GM19372 (cell line): ENCODE data around the gene PRLR.
"Not testable (repeated sequence)": the region's sequence is repeated elsewhere in the genome, so short reads cannot be mapped to it uniquely, and the experiment has no call there.

Experiments
- ATAC-seq: cut with Tn5 transposase; IDR thresholded peaks from one replicate; pipeline ENCODE4 v1.9.1; 2021; ENCODE audit warnings: mild to moderate bottlenecking, low read depth, moderate library complexity; ENCODE audit not compliant: unreplicated experiment

Gene PRLR

DNA sequence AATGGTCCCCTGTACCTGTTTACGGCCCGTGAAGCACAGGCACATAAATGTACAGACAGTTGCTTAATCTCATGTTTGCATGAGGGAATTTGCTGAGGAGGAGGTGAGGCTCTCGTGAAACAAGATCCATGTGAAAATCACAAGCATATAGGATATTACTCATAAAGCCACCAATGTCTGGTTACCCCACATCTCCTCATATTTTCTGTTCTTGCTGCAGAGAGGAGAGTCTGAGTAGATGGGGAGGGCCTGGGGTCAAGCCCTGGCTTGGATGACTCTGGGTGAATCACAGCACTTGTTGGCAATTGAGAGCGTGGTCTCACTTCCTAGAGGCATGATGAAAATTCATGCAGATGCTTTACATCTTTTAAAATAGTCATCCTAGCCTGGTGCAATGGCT, 183.5 kb downstream of the PRLR start:
- ATAC-seq: no peak

DNA sequence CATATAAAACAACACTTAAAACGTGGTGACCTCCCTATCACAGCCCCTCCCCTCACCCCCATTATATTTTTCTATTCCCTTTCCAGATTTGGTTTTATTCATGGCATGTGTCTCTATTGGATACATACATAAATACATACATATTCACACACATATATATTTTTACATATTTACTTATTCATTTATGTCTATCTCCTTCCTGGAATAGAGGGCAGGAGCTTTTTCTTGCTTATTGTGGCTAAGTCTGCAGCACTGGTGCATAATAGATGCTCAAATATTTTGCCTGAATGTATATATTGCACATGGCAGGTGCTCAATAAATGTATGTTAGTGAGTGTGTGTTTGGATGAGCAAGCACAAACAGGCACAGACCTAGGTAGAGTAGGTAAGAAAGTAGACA, 185.0 kb downstream of the PRLR start:
- ATAC-seq: no peak

- no peak for ATAC-seq
Measured at GRCh38 chr5:35044649-35045048, 185.6 kb downstream of the PRLR start.

DNA sequence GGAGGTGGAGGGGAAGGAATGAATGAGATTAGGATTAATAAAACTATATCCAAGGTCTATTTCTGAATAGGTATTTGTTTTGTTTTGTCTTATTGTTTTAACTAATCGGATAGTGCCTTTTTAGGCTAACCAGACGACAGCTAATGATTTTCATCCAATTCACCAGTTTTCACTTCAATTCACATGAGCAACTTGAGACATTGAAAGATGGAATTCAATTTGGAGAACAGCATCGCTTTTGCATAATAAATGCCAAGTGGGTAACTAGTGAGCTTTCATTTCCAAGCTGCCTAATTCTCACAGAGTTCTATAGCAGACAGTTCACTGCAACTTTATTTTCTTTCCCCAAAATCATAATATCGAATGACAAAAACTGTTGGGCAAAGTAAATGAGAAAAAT, 187.5 kb downstream of the PRLR start:
- ATAC-seq: no peak

- no peak for ATAC-seq
Measured at GRCh38 chr5:35041261-35041660, 189.0 kb downstream of the PRLR start.

DNA sequence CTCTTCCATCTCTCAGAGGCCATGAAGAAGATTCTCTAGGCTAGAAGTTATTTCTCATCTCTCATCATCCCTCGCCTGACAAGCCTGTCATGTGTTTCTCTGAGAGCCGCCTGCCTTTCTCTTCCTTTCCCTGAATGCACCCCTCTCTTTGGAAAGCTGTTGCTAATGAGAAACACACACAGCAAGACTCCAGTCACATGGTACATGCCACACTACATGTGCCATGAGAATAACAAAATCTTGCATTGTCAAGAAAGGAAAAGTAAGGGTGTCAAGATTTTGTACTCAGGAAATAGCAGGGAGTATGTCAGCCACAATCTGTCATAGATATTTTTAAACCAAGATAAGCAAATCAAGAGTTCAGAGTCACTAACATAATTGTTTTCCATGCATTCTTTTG, 191.4 kb downstream of the PRLR start:
- no peak for ATAC-seq

DNA sequence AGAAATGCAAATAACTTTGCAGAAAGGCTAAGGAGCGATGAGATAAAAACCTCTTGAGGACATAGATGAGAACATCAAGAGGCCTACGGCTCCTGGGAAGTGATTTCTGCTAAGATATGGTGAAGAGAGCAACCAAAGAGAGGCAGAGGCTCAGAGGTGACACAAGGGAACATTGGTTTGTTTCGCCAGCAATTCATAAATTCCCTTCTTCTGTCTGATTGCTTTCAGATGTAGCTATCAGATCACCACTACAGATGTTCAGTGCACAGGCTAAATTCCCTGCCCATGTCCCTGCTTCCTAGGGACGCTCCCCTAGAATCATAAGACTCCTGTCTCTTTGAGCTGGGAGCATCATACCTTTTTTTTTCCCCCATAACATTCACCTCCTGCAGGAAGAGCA, 193.8 kb downstream of the PRLR start:
- ATAC-seq: no peak

- ATAC-seq: not testable (repeated sequence)
Measured at GRCh38 chr5:35035929-35036328, 194.4 kb downstream of the PRLR start.

DNA sequence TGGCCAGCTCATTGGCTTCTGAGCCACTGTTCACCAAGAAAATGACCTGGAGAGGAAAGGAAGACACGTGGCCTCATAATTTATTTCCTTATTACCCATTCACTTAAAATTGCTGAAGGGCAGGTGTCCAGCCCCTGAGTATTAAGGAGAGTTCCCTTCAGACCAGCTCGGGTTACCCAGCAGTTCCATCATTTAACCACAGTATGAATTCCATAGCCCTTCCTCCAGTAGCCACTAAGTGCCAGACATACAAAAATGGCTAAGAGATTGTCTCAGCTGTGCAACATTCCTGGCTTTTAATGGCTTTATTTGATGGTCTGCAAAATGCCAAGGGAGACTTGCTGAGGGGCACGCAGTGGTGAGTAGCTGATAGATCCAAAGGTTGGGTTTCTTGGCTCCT, 195.0 kb downstream of the PRLR start:
- no peak for ATAC-seq

DNA sequence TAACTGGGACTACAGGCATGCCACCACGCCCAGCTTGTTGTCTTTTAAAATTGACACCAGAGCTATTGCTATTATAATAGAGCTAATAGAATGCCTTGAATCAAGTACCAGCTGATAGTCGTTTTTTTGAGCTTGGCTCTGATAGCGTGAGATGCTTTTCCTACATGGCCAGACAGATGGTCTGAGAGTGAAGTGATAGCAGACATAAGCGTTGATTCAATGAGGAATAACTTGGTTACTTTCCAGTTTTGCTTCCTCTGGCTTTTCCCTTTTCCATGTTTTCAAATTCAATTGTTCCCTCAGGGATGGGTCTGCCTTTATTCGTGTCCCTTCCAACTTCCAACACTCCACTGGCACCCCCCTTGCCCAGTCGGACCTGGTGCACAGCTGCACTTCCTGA, 197.9 kb downstream of the PRLR start:
- ATAC-seq: no peak

DNA sequence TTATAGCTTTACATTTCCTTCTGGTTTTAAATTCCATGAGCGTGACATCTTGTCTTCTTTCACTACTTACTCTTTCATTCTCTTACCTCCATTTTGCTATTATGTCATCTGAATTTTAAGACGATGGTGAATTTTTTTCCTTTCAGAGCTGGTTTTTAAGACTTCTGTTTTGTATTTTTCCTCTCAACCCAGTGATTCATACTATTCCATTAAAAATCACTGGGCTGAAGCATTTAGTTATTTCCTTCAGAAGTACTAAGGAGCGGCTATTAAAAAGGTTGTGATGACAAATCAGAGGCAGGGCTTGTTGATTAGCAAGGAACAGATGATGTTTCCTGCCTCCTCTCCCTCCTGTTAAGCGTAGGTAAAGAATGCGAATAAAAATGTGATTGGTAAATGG, 199.0 kb downstream of the PRLR start:
- no peak for ATAC-seq

DNA sequence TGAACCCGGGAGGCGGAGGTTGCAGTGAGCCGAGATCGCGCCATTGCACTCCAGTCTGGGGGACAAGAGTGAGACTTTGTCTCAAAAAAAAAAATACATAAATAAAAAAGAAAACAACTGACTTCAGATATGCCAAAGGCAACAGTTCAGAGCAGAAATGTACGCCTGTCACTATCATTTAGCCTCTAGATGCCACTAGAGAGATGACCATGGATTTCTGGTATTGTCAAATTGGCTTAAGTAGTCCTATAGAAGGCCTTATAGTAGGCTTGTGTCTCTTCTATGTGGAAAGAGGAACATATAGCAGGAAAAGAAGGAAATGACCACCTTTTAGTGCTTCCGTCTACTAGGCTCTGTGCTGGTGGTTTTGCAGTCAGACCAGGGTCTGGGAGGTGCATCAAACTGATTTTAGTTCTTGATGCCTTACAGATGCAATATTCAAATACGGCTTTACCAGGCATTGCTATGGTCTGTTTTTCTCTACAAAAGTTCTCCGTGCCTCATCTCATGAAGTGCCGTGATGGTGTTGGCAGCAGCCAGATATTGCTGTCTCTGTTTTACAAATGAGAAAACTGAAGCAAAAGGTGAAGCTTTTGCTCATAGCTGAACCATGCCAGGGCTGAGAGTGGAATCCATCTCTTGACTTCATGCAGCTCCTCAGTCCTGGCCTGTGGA, 199.7 kb downstream of the PRLR start:
- no peak for ATAC-seq

GRCh38 chr5:35029333-35029732, 201.0 kb downstream of the PRLR start:
- ATAC-seq: no peak

GRCh38 chr5:35026941-35027340, 203.3 kb downstream of the PRLR start:
- no peak for ATAC-seq

GRCh38 chr5:35026280-35026840, 203.9 kb downstream of the PRLR start:
- no peak for ATAC-seq

DNA sequence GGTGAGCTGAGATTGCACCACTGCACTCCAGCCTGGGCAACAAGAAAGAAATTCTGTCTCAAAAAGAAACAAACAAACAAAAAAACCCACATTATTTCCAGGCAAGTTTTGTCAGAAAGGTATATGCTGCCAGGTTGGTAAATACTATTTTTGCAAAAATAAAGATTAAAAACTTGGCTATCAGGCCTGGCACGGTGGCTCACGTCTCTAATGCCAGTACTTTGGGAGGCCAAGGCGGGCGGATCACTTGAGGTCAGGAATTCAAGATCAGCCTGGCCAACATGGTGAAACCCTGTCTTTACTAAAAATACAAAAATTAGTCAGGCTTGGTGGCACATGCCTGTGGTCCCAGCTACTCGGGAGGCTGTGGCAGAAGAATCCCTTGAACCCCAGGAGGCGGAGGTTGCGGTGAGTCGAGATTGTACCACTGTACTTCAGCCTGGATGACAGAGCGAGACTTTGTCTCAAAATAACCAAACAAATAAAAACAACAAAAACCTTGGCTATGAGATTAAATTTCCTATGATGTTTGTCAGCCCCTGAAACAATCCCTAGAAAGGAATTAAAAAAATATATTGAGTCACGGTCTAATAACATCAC, 205.3 kb downstream of the PRLR start:
- no peak for ATAC-seq

GRCh38 chr5:35023391-35024178, 206.7 kb downstream of the PRLR start:
- no peak for ATAC-seq

DNA sequence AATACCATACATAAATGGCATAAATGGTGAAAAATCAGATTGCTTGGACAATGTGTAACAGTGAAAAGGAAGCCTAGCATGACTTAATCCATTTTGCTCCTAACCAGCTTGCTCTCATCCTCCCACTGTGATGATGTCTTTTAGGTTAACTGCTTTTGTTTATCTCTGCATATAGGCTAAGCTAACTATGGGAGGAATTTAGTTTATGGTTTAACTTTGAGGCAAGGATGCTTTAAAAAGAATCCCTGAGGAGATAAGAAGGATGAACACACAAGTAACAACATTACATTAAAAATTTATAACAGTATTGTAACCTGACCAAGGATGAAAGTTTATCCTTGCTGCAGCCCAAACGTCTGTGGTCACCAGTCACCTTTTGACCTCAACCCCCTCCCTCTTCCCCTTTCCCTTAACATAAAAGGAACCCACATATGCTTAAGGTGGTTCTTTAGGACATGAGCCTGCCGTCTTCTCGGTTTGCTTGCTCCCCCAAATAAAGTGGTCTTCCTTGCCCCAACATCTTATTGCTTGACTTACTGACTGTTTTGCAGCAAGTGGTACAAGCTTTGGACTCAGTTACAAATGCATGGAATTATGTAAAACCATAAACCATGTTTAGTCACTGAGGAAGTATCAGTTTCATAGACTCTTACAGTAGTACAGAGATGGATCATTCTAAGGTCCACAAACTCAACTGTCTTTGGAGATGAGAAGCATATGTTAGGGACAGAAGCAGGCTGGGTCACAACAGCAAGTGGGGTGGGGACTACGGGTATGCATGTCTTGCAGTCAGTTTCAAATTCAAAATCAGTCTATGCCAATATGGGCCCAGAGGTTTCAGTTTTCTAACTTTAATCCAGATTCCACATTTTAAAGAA, 213.9 kb downstream of the PRLR start:
- ATAC-seq: no peak

DNA sequence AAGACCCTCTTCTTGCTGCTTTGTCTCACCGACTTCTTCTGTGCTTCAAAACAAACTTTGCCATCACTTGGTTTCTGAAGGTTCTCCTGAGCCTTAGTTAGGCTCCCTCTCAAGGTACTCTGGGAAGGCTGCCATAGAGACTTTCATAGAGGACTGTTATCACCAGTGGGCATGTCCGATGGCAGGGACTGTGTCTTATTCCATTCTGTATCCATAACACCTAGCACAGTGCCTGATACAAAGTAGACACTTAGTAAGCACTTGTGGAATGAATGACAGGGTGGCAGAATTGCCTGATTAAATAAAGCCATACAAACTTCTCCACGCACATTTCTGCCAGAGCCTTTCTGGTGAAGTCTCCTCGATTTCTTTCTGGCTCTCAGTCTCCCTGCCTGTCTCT, 215.2 kb downstream of the PRLR start:
- no peak for ATAC-seq

- no peak for ATAC-seq
Measured at GRCh38 chr5:35012796-35013195, 217.5 kb downstream of the PRLR start.

DNA sequence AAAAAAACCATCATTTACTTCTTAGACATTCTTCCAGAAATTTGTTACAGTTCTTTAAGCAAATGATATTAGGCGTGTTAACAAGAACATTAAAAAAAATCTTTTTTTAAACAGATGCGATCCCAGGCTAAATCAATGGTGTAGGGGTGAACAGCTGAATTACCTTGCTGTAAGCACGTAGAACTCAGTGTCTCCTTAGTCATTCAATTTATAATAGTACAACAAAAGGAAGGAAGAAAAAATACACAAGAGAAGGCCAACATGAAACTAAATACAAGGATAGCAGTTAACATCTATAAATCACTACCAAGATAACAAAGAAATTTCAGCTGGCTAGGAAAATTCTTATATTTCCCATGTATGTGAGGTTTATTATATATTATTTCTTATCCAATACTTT, 217.9 kb downstream of the PRLR start:
- no peak for ATAC-seq
